D721Med (cell line): ENCODE measurements around the gene GVQW3.

Experiments
- DNase-seq: peaks from one replicate; pipeline ENCODE4 v3.0.0; 2011; ENCODE audit warnings: low spot score; ENCODE audit not compliant: insufficient read length
- FAIRE-seq: peaks from 2 replicates; lab custom pipeline; 2011; peaks lifted over from hg19 to GRCh38; lab: Jason Lieb, UNC
- TF ChIP-seq, protein P1 (sequence below): IDR thresholded peaks from 2 replicates; pipeline ENCODE4 v1.5.1; 2012; ENCODE audit warnings: mild to moderate bottlenecking, control low read depth; ENCODE audit not compliant: insufficient read depth; ENCODE audit errors: missing control alignments

Gene GVQW3

GRCh38 chr11:76444384-76445120, 63.4 kb downstream of the GVQW3 start, which contains the start of gene EMSY:
Gene EMSY (plus strand): TSS chr11:76445018. CDS start chr11:76446939, 1,921 bp downstream.
- peak; percentile 16 for FAIRE-seq
- TF ChIP-seq, protein P1, sequence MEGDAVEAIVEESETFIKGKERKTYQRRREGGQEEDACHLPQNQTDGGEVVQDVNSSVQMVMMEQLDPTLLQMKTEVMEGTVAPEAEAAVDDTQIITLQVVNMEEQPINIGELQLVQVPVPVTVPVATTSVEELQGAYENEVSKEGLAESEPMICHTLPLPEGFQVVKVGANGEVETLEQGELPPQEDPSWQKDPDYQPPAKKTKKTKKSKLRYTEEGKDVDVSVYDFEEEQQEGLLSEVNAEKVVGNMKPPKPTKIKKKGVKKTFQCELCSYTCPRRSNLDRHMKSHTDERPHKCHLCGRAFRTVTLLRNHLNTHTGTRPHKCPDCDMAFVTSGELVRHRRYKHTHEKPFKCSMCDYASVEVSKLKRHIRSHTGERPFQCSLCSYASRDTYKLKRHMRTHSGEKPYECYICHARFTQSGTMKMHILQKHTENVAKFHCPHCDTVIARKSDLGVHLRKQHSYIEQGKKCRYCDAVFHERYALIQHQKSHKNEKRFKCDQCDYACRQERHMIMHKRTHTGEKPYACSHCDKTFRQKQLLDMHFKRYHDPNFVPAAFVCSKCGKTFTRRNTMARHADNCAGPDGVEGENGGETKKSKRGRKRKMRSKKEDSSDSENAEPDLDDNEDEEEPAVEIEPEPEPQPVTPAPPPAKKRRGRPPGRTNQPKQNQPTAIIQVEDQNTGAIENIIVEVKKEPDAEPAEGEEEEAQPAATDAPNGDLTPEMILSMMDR, result no peak
- DNase-seq, result peak; percentile 61

DNA sequence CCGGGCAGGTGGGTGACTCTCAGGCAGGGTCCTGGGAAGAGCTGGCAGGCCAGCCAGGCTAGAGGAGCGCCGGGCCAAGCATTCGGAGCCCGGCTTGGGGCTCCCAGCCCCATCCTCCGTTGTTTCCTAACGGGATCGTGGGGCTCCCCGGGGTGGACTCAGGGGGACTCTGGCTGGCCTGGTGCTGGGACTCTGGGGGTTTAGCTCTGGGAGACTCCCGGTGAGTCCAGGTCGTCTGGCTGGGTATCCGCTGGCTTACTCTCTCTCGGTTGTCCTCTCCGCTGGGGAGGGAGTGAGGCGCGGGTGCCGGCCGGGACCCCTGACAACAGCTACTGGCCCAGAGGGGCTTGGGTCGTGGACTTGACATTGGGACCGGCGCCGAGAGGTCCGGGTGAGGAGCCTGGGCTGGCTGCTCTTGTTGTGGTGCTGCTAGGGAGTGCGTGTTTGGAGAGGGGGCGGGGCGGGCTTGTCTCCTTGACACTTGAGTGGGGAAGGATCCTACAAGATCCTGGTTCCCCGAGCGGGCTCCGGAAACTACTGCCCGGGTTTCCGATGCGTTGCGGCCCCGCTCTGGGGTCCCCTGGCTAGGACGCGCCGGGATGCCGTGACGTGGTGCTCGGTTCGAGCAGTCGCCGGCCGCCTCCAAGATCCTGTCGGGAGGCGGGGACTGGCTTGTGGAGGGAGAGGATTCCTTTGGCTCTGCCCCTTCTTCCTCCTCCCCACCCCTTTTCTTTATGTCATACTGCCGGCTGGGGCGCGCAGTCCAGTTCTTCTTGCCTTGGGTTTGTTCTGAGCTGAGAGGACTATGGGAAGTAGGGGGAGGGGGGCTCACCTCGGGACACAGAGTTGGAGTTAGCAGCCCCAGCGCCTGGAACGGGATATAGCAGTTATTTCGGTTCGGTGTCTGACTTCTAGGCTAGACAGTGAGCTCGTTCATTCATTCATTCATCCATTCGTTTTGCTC, 64.3 kb downstream of the GVQW3 start:
- FAIRE-seq, result no peak

DNA sequence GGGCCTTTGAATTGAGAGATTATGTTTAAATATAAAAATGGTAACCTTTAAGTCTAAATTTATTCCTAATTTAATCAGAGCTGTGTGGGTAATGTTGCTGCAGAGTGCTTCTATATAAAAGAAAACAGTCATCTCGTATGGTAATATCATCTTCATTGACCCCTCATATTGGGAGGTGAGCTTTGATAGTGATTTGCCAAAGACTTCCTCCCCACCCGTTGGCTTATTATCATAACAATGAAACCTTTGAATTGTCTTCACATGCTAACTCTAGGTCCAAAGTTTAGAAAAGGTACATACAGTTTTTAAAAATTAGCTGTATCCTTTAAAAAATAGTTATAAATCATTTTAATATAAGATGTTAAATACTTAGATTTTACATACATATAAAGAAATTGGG, 67.4 kb downstream of the GVQW3 start:
- FAIRE-seq, result no peak
- no peak for DNase-seq
- TF ChIP-seq, protein P1, result no peak

More for the DNA sequence above, 64.3 kb downstream of the GVQW3 start:
- DNase-seq, result no peak
- TF ChIP-seq, protein P1, result no peak

GRCh38 chr11:76453248-76453647, 72.1 kb downstream of the GVQW3 start:
- peak; percentile 46 for FAIRE-seq
- no peak for DNase-seq
- TF ChIP-seq, protein P1, result no peak

GRCh38 chr11:76455331-76455730, 74.2 kb downstream of the GVQW3 start:
- DNase-seq (no peak), FAIRE-seq (no peak)

GRCh38 chr11:76455931-76456330, 74.8 kb downstream of the GVQW3 start:
- TF ChIP-seq, protein P1, result no peak
- no peak for FAIRE-seq
- DNase-seq, result no peak

More at GRCh38 chr11:76455331-76455730, 74.2 kb downstream of the GVQW3 start:
- TF ChIP-seq, protein P1, result no peak
